Tibial nerve (tissue), 4 donors: Measurements from ENCODE around the gene ARHGAP44. TPM values are rescaled to one million over a fixed set of nuclear protein-coding genes. Genes with fewer than 3 reads are reported as not detected.

Experiments used
- DNase-seq, 2 donors: peaks; one replicate each; pipeline ENCODE4 v3.0.0-alpha.2; 2019; ENCODE audit warnings: low spot score in 2 of 2
- H3K27ac ChIP-seq, 4 donors: fragments of 200-600 bp; sonication (generic) in 3 of 4; one replicate each; pipeline ENCODE4 v1.5.1; 2017 to 2019; ENCODE audit warnings: mild to moderate bottlenecking in 1 of 4
- H3K27me3 ChIP-seq, 2 donors: fragments of 200-600 bp; sonication (generic) in 1 of 2; one replicate each; pipeline versions ENCODE4 v1.5.1 to v1.6.0; 2017 to 2019
- H3K36me3 ChIP-seq, 3 donors: fragments of 200-600 bp; sonication (generic); one replicate each; pipeline ENCODE4 v1.5.1; 2018 to 2019
- H3K4me1 ChIP-seq, 4 donors: fragments of 200-600 bp; sonication (generic) in 3 of 4; one replicate each; pipeline ENCODE4 v1.5.1; 2017 to 2019
- H3K4me3 ChIP-seq, 4 donors: fragments of 200-600 bp; sonication (generic) in 3 of 4; one replicate each; pipeline ENCODE4 v1.5.1; 2017 to 2019; ENCODE audit warnings: mild to moderate bottlenecking in 1 of 4, moderate library complexity in 1 of 4
- H3K9me3 ChIP-seq, 4 donors: fragments of 200-600 bp; sonication (generic) in 3 of 4; one replicate each; pipeline ENCODE4 v1.5.1; 2017 to 2019
- CTCF ChIP-seq, 5 experiments: fragments of 200-600 bp in 3 of 5; fragments of 450-650 bp in 2 of 5; sonication (generic) in 3 of 5; IDR thresholded peaks; one replicate each; pipeline ENCODE4 v1.5.1; 2016 to 2019; ENCODE audit warnings: antibody characterized with exemption in 5 of 5, mild to moderate bottlenecking in 3 of 5, moderate library complexity in 2 of 5
- EP300 ChIP-seq, 2 donors: sonication (generic); formaldehyde crosslinking; IDR thresholded peaks; one replicate each; pipeline ENCODE4 v1.6.1; 2017; ENCODE audit warnings: antibody characterized with exemption in 2 of 2, mild to moderate bottlenecking in 1 of 2
- POLR2A ChIP-seq, 2 donors: fragments of 450-650 bp; IDR thresholded peaks; one replicate each; pipeline ENCODE4 v1.6.1; 2017; ENCODE audit warnings: antibody characterized with exemption in 2 of 2, mild to moderate bottlenecking in 2 of 2, moderate library complexity in 2 of 2
- WGBS, 2 donors: methylation state at CpG; one replicate each; pipeline ENCODE4 v1.1.5; 2018; 5-methylcytosine and 5-hydroxymethylcytosine counted together
- total RNA-seq, 4 donors: library from RNA; depleted of rRNA; stranded (reverse); fragments of >200 nt; gene quantifications; one replicate each; pipeline ENCODE4 v1.1.0, GENCODE V29; 2016

Gene ARHGAP44
- total RNA-seq, 4 donors from 2014 or later, result 1.6 to 4.6 (median 2.7) TPM

GRCh38 chr17:12979246-12979645 lies 189.9 kb downstream of the ARHGAP44 start:
- peaks cover 0 to 4% of the 10 kb centered on the region in 2 donors for H3K27me3 ChIP-seq
- 88 to 90% methylated on average over 5 of the region's 5 CpGs for WGBS, 2 donors
- no peaks in the 10 kb centered on the region for H3K9me3 ChIP-seq
- no peak overlapping the region for H3K27ac ChIP-seq
- TF ChIP-seq CTCF (IDR thresholded peaks at IDR 0.05) (no peak), EP300 (IDR thresholded peaks at IDR 0.05) (no peak), POLR2A (IDR thresholded peaks at IDR 0.05) (no peak)
- no peak for DNase-seq
- H3K4me3 ChIP-seq, result no peak overlapping the region
- peaks cover 0 to 11% (median 0%) of the 10 kb centered on the region in 4 donors for H3K4me1 ChIP-seq
- no peaks in the 10 kb centered on the region for H3K36me3 ChIP-seq

GRCh38 chr17:12979826-12980500 lies 190.7 kb downstream of the ARHGAP44 start:
- Histone ChIP-seq H3K27ac (no peak overlapping the region), H3K4me1 (peaks cover 0 to 15% (median 0%) of the 10 kb centered on the region in 4 donors), H3K36me3 (no peaks in the 10 kb centered on the region), H3K27me3 (no peaks in the 10 kb centered on the region), H3K4me3 (no peak overlapping the region), H3K9me3 (no peaks in the 10 kb centered on the region)
- DNase-seq, result no peak
- WGBS, 2 donors, result 78 to 94% methylated on average over 10 to 12 of the region's 12 CpGs
- no peak for TF ChIP-seq POLR2A (IDR thresholded peaks at IDR 0.05)
- TF ChIP-seq CTCF (IDR thresholded peaks at IDR 0.05), result no peak
- no peak for TF ChIP-seq EP300 (IDR thresholded peaks at IDR 0.05)

- H3K9me3 ChIP-seq, result no peaks in the 10 kb centered on the region
- H3K27ac ChIP-seq, result no peak overlapping the region
- WGBS, 2 donors, result 85 to 92% methylated on average over 6 of the region's 6 CpGs
- peaks cover 0 to 26% (median 0%) of the 10 kb centered on the region in 4 donors for H3K4me1 ChIP-seq
- no peaks in the 10 kb centered on the region for H3K36me3 ChIP-seq
- no peak overlapping the region for H3K4me3 ChIP-seq
- DNase-seq, result no peak
- TF ChIP-seq POLR2A (IDR thresholded peaks at IDR 0.05) (no peak), CTCF (IDR thresholded peaks at IDR 0.05) (no peak), EP300 (IDR thresholded peaks at IDR 0.05) (no peak)
- no peaks in the 10 kb centered on the region for H3K27me3 ChIP-seq
Observed at GRCh38 chr17:12982224-12982623, 192.9 kb downstream of the ARHGAP44 start.

- TF ChIP-seq EP300 (IDR thresholded peaks at IDR 0.05) (peak in 1 of 2 donors; percentile 30), CTCF (IDR thresholded peaks at IDR 0.05) (no peak)
- Histone ChIP-seq H3K27me3 (no peaks in the 10 kb centered on the region), H3K9me3 (no peaks in the 10 kb centered on the region), H3K4me1 (peaks cover 0 to 26% (median 0%) of the 10 kb centered on the region in 4 donors), H3K36me3 (peaks cover 0 to 2% (median 0%) of the 10 kb centered on the region in 3 donors), H3K4me3 (peak overlapping the region in 1 of 4 donors; percentile 33), H3K27ac (peak overlapping the region in 3 of 4 donors; percentile 47 to 81 (median 67))
- 46 to 51% methylated on average over 21 of the region's 21 CpGs for WGBS, 2 donors
- peak in 1 of 2 donors; percentile 69 for DNase-seq
Observed at GRCh38 chr17:12983991-12984884, 194.9 kb downstream of the ARHGAP44 start.
